GM18517 (cell line): ENCODE measurements around the gene ZNF423.

Experiments used
- ATAC-seq: cut with Tn5 transposase; IDR thresholded peaks from one replicate; pipeline ENCODE4 v1.9.1; 2021; ENCODE audit warnings: mild to moderate bottlenecking, moderate library complexity; ENCODE audit not compliant: unreplicated experiment

Gene ZNF423

DNA sequence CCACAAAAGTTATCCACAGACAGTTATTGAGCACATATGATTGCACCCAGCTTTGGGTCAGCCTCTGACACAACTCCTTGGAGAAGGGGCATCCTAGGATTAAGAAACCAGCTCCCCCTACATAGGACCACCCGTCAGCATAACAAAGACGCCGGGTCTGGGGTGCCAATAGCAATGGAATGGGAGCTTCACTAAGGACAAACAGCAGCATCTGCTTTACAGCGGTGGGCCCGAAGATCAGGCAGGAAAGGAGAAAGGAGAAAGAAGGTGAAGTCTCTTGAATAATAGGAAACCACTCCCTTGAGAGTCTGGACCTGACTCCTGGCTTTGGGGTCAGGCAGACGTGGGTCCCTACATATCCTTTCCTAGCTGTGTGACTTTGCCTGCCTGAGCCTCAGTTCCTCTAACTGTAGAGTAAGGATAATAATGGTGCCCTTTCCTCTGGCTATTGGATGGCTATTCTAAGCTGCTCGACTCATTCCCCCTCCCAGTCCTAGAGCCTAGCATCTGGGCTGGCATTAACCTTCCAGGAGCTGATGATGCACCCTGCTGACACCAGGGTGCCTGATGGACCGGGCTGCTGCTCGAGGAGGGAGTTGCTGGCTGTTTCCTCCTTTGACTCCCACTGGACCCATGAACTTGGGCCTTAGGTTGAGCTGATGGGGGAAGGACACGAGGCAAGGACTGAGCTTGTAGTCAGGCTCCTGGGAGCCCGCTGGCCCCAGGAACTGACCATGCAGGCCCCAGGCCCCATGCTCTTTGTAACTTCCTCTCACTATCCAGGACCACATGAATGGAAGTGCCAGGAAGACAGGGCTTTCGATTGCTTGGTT, 388.2 kb downstream of the ZNF423 start:
- no peak for ATAC-seq

DNA sequence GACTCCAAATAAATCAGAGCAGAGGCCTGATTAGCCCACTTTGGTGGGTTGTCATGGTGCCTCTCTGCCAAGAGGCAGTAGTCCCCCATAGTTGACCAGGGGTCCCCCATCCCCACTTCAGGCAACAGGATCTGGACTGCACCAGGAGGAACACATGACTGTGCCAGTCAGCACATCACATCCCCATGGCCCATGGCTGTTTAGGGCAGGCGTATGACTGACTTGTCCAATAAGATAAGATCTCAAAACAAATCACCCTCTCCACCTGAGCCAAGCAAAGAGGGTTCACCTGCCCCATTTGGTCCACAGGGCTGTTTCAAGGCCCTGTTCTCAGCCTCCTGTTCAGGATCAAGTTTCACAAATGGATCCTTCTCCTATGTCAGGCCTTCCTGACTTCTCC, 389.0 kb downstream of the ZNF423 start:
- no peak for ATAC-seq

DNA sequence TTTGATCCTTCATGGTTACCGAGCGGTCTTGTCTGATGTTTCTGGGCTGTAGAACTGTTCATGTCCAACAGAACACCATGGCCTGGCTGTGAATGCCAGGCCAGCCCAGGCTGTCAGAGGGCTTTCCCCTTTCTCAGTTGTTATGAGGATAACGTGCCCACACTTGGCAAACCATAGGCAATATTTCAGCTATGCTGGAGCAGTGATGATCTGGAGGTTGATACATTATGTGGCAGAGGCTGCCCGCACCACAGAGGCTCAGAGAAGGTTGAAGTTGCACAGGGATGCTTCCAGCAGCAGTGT, 389.4 kb downstream of the ZNF423 start:
- ATAC-seq: no peak

DNA sequence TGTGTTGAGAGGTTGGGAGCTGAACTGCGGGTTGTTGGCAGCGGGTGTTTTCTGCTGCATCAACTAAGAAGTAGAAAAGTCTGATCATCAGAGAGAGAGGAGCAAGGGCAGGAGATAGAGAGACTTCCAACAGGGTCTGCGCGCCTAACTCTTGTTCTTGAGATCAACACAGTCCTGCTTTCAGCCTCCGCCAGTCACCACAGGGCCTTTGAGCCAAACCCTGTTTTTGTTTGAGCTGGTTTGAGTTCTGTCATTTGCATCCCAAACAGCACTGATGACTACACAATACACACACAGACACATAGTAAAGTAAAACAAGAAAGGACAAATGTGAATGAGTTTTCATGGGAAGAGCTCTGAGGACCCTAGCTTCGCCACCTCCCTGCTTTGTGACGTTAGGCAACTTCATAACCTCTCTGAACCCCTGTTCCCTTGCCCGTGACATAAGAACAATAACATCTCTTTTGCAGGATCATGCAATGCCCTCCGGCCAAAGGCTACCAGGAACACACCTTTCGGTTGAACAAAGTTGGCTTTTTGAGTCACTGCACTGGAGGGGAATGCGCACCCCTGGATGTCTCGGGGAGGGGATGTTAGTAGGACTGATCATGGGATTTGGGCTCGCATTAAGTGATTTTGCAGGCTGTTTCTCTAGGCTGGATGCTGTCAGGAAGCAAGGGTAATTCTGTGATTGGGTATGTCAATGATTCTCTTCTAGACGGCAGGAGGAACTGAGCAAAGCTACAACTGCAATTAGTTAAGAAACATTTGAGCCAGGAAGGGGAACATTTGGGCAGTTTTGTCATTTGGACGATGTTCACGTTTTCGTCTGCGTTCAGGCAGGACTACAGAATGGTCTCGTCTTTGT, 390.0 kb downstream of the ZNF423 start:
- ATAC-seq: no peak

DNA sequence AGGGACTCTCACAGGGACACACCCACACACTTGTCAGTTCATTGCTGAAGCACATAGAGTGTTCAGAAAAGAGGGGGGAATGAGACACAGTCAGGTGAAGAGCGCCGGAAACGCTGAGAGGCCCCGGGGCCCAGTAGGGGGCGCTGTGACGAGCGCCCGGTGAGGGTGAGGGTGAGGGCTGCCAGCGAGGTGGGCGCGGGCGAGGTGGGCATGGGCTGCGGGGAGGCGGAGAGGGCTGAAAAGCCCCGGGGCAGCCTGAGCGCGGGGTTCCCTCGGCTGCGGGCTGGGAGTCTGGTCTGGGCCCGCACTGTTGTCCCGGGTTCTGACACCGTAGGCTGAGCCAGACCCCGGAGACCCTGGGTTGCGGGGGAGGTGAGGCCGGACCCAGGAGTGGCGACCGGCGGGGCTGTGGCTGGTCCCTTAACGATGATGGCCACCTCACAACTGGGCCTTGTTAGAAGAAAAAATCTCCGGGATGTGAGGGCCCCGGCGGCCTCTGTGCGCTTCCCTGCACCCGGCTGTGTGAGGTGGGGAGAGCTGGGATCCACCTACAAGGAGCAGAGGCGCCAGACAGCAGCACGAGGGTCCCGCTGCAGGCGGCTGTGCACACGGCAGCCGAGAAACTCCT, 390.9 kb downstream of the ZNF423 start:
- no peak for ATAC-seq

DNA sequence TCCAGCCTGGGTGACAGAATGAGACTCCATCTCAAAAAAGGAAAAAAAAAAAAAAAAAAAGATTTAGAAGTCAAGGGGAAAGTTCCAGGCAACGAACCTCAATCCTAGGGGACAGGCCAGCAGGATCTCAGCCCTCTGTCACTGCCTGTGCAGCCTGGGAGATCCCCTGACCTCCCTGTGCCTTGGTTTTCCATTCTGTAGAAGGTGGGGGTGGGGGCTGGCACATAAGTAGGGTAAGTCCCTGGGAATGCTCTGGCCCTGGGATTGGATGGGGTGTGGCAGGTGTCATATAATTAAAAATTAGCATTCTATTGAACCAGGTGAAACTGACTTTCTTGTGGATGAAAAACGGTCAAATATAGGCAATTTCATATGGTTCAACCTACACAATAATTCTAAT, 391.8 kb downstream of the ZNF423 start:
- ATAC-seq: no peak

DNA sequence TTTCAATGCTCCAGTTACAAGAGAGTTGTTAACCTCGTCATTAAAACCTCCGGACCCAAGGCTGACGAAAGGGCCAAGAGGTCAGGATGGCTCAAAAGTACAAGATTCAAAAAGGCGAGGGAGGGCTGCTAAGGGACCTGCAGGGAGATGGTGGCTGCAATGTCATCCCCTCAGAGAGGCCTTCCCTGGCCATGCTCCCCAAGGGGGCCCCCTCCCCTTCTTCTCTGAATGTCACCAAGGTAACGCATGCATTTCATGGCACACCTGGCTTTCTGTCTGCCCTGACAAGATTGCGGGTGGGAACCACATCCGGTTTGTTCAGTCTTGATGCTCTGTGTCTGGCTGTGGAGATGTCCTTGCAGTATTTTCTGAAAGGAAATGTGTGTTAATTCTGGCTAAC, 392.4 kb downstream of the ZNF423 start:
- peak; percentile 96 for ATAC-seq

DNA sequence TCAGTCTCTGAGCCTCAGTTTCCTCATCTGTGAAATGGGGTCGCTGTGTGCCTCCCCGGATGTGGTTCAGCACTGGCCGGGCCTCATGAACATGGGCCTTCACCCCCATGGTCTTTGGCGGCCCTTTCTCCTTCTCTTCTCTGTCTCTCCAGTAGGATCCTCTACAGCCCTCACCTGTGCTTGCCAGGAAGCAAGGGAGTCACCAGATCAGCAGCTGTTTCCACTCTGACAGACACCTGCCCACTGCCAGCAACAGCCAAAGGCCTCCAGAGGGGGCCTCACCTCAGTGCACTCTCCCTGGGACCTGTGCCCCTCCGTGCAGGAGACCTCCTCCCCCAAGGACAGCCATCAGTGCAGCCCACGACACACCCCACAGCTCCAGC, 392.9 kb downstream of the ZNF423 start:
- ATAC-seq: peak; percentile 38

DNA sequence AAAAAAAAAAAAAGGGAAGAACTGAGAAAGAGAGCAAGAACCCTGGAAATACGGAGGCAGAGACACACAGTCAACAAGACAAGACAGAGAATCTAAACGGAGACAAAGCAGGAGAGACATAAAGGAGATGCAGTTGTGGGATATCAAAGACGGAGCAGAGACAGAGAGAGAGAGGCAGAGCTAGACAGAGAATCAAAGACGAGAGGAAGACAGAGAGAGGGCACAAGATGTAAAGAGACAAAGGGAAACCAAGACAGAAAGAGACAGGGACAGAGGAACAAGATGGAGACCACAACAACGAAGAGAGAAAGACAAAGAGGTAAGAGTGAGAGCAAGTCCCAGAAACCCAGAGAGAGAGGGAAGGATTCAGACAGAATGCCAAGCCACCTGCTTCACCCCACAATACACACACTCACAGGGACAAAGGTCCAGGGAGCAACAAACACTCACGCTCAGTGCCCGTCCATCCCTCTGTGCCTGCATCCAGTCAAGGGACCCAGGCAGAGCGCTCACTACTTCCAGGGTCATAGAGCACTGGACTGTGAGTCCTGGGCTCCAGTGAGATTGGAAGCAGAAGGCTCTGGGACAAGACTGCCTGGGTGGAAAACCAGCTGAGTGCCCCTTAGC, 393.4 kb downstream of the ZNF423 start:
- no peak for ATAC-seq

DNA sequence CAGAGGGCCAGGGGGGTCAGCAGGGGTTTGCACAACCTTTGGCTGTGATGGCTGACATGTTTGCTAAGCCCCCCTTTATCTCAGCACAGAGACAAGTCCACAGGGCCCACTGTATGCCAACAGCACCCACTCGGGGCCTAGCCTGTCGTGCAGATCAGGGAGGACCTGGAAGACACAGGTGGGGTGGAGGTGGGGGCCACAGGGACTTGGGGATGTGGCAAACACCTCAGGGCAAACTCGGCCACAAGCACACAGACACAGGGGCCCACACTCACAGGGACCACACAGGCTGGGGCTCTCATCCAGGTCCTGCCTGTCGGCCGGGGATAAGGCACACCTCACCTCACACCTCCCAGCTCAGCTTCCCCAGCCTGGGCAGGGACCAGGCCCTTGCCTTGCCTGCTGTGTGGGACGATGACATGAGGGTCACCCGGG, 394.4 kb downstream of the ZNF423 start:
- no peak for ATAC-seq

DNA sequence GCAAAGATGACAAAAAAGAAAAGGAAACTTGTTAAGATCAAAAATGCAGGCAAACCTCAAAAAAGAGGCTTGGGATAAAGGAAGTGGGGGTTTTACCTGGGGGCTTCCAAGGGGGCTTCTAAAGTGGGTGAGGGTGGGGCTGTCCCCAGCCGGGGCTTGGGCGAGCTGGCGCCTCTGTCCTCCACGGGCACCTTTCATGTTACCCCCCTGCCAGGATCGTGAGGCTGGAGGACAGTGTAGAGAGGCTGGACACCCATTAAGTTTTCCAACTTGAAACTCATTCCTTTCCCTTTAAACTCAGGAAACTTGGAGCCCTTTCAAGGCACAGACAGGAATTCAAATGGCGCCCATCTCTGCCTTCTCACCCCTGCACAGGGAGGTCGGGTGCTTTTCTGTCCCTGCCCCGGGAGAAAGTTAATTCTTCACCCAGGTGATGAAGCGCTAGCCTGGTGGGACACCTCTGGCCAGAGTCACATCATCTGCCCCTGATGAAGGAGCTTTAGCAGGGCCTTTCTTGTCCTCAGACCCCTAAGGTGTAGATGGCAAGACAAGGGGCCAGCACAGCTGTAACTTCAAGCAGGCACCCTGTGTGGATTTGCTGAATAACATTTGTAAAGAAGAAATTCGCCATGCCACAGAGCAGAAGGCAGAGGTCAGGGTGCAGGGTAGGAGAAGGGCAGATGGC, 395.0 kb downstream of the ZNF423 start:
- ATAC-seq: no peak

DNA sequence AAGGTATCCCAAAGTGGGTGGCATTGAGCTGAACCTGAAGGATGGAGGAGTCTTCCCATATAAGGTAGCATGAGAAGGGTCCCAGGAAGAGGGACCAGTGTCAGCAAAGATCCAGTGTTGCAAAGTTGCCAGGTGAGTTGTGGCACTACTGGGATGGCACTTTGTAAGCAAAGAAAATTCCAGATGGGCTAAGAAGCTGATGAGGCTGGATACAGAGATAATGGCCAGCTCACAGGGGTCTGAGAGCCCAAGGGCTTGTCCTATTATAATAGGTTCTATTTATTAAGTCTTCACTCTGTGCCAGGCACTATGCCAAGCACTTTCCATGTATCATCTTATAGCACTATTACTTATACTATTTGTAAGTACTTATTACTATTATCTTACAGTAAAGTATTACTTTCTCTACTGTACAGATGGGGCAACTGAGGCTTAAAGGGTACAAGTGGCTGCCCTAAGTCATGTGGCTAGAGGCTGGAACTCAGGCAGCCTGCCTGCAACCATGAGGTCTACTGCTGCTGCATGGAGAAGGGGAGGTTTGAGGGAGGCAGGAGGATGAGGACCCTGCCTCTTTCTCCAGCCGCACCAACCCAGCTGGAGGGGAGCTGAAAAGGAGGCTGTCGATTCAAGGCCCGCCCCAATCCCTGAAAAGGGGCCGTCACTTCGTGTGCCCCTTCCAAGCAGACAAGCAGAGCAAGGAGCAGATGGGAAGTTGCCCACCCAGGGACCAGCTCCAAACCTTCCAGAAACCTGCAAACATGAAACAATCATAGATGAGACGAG, 395.8 kb downstream of the ZNF423 start:
- no peak for ATAC-seq

DNA sequence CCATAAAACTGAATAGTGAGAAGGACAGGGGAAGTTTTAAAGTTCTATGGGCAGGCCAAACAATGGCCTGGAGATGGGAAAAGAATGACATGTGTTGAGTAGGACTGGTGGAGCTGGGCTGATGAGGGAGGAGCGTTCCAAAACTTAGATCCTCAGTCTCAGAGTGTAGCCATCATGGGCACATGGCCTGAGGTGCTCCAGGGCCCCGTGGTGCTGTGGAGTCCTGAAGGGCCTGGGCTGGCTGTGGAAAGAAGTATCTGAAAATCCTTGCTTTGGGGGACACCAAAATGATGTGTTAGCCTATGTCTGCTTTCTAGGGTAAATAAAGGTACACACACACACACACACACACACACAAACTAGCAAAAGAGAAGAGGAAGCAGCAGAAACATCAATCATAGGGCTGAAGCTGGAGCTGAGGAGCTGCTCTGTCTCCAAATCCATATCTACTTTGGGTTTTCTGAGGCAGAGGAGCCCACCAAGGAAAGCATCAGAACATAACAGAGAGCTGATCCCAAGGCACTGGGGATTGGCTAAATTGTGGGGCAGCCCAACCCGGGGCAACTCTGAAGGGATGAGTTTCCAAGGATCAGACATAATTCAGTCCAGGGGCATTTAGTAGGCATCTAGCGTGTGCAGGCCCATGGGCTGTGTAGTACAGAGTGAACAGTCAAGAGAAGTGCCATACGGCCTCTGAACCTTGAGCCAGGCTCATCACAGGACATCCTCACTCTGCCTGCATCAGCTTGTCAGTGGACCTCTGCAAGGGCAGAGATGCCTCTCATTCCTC, 397.1 kb downstream of the ZNF423 start:
- no peak for ATAC-seq

DNA sequence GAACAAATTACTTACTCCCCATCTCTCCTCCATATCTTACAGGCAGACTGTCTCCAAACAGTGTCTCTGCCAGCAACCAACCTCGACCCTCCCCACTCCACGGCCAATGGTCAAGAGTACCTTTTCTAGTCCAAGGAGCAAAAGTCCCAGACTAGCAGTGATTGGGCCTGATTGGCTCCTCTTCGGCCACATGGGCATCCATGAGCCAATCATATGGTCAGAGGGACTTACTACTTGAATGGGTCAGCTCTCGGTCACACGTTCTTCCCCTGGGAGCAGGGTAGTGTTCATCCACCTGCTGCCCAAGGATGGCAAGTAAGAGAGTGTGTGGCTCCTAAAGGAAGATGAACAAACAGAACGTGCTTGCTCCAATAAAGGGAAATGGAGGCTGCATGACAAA, 397.7 kb downstream of the ZNF423 start:
- no peak for ATAC-seq

DNA sequence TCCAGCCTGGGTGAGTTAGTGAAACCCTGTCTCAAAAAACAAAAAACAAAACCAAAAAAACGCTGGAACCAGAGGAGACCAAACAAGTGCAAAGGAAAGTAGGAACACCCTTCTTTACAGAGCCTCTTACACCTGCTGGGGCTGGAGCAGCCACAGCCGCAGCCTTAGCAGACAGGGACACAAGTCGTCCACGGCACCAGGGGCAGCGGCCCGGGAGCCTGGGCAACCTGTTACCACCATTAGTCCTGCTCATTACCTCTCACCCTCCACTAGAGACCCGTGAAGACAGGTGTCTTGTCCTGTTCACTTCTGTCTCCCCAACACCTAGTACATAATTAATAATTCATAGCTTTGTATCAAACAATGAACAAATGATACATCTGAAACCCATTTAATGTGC, 398.7 kb downstream of the ZNF423 start:
- ATAC-seq: no peak

DNA sequence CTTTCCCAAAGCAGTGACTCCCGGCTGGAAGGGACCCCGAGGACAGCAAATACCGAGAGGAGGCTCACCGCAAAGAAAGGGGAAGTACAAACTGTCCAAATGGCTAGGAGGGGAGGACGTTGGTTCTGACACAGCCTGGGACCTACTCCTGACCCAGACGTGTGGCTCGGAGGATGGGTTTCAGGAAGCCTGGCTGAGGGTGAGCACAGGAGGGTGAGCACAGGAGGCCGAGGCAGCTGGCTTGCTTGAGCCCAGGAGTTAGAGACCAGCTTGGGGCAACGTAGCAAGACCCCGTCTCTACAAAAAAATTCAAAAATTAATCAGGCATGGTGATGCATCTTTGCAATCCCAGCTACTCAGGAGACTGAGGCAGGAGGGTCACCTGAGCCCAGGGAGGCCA, 399.1 kb downstream of the ZNF423 start:
- ATAC-seq: no peak

DNA sequence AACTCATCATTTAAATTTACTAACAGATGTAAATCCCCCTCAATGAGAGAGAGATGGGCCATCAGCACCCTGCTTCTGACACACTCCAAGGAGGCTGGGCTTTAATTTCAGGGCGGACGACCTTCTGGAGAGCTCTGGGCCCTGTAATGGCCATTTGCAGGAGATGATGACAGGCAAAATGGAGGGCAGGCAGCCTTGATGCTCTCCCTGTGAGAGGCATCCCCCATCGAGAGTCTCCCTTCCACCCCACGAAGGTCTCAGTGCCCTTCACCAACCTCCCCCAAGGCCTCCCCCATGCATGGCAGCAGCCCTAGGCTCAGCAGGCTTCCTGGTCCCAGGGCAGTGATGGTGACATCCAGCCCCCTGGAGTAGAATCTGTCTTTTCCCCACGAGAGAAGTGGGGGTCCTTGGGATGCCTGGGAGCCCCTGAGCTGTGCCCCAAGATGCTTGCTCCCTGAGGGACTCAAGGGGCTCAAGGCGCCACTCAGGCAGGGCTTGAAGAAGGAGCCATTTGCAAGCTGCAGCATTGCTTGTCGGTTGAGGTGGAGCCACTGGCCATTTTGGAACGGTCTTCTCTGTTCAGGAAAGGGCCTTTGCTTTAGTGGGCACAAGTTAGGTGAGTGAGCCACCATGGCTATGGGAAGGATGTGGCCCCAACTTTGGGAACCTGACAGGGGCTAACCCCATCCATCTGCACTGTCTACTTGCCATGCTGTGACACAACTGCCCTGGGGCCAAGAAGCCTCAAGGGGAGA, 399.7 kb downstream of the ZNF423 start:
- ATAC-seq: no peak

DNA sequence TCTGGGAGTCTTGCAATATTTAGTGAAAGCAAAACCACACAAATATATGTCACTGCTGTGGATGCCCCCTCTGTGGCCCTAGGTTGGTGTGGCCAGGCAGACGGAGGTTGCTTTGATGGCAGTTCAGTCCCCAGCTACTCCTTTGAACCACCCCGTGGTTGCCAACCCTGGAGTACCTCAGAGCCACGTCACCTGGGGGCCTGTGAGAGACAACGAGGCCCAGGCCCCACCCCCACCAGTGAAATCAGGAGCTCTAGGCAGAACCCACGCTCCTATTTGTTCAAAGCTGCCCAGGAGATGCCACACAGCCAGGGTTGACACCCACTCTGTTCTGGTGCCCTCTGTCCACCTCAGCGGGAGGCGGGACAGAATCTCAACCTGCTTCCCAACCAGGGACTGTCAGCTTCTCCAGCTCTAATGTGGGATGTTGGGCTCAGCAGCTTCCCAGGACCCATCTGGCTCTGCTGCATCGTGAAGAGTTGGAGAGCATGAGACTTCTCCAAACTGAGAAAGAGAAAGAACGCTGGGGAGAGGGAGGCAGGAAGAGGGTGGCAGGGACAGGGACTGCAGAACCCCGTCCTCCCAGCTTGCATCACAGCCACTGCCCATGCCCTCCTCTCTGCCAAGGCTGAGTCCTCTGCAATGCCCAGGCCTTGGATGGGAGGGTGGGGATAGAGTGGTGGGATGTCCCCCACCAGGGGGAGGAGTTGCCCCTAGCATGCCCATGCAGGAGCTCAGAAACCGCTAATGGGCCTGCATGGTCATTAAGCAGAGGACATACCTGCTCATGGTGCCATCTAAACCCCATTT, 400.5 kb downstream of the ZNF423 start:
- no peak for ATAC-seq
